GM23248 (cell line): ENCODE measurements around the gene SEMA3D. TPM values are rescaled to one million over a fixed set of nuclear protein-coding genes. Genes with fewer than 3 reads are reported as not detected.

Source experiments
- DNase-seq: peaks from one replicate; pipeline ENCODE4 v3.0.0-alpha.2; 2015
- H2AFZ ChIP-seq: fragments of 200-600 bp; sonication (generic); 2 replicates; pipeline ENCODE4 v1.6.1; 2016; ENCODE audit warnings: antibody characterized with exemption
- H3F3A ChIP-seq: fragments of 200-600 bp; sonication (generic); 2 replicates; pipeline ENCODE4 v1.6.1; 2016; ENCODE audit warnings: mild to moderate bottlenecking, antibody characterized with exemption, mixed run types; ENCODE audit not compliant: insufficient read depth
- H3K27ac ChIP-seq: fragments of 200-600 bp; sonication (generic); 2 replicates; pipeline ENCODE4 v1.5.1; 2016; ENCODE audit warnings: mild to moderate bottlenecking
- H3K27me3 ChIP-seq: fragments of 200-600 bp; sonication (generic); replicated peaks from 2 replicates; pipeline ENCODE4 v1.6.1; 2016; ENCODE audit warnings: mild to moderate bottlenecking; ENCODE audit not compliant: insufficient read depth
- H3K36me3 ChIP-seq: fragments of 200-600 bp; sonication (generic); 2 replicates; pipeline ENCODE4 v1.6.1; 2016; ENCODE audit warnings: low read depth, mild to moderate bottlenecking
- H3K4me1 ChIP-seq: fragments of 200-600 bp; sonication (generic); 2 replicates; pipeline ENCODE4 v1.6.1; 2016; ENCODE audit warnings: mild to moderate bottlenecking; ENCODE audit not compliant: insufficient read depth
- H3K4me2 ChIP-seq: fragments of 200-600 bp; sonication (generic); one replicate; pipeline ENCODE4 v1.6.1; 2016; ENCODE audit warnings: mild to moderate bottlenecking; ENCODE audit not compliant: unreplicated experiment
- H3K4me3 ChIP-seq: fragments of 200-600 bp; sonication (generic); 2 replicates; pipeline ENCODE4 v1.5.1; 2016; ENCODE audit warnings: mild to moderate bottlenecking
- H3K79me2 ChIP-seq: fragments of 200-600 bp; sonication (generic); 2 replicates; pipeline ENCODE4 v1.6.1; 2016; ENCODE audit warnings: mild to moderate bottlenecking; ENCODE audit not compliant: insufficient read depth
- H3K9ac ChIP-seq: fragments of 200-600 bp; sonication (generic); 2 replicates; pipeline ENCODE4 v1.6.1; 2016; ENCODE audit warnings: mild to moderate bottlenecking
- H3K9me2 ChIP-seq: fragments of 200-600 bp; sonication (generic); 2 replicates; pipeline ENCODE4 v1.6.1; 2016; ENCODE audit warnings: mixed run types, mild to moderate bottlenecking, moderate library complexity; ENCODE audit not compliant: insufficient read depth
- H3K9me3 ChIP-seq: fragments of 200-600 bp; sonication (generic); one replicate; pipeline ENCODE4 v1.6.1; 2017; ENCODE audit warnings: low read depth
- H4K20me1 ChIP-seq: fragments of 200-600 bp; sonication (generic); 2 replicates; pipeline ENCODE4 v1.6.0; 2016; ENCODE audit not compliant: insufficient read depth
- EZH2 ChIP-seq: fragments of 200-600 bp; sonication (generic); IDR thresholded peaks from 2 replicates; pipeline ENCODE4 v1.6.1; 2018; ENCODE audit warnings: antibody characterized with exemption, mild to moderate bottlenecking; ENCODE audit not compliant: insufficient read depth, poor library complexity, severe bottlenecking
- EZH2phosphoT487 ChIP-seq: fragments of 200-600 bp; sonication (generic); IDR thresholded peaks from 2 replicates; pipeline ENCODE4 v1.6.1; 2018; ENCODE audit warnings: antibody characterized with exemption, moderate library complexity, mild to moderate bottlenecking, low read depth; ENCODE audit not compliant: insufficient read depth
- WGBS, 2 experiments: methylation state at CpG; one replicate each; pipeline ENCODE4 v1.1.6; 2015 to 2017; ENCODE audit warnings: low lambda C conversion rate in 2 of 2, low coverage in 1 of 2; ENCODE audit errors: missing lambda C conversion rate in 2 of 2; 5-methylcytosine and 5-hydroxymethylcytosine counted together
- in situ Hi-C: fragments of 300-500 bp; cut with MboI; formaldehyde crosslinking; loops from 2 replicates; pipeline ENCODE4 v1.15.0; 2020
- polyA plus RNA-seq: library from polyadenylated mRNA; unstranded; fragments of >200 nt; fragmentation: Nextera tagmentation; extraction: Ambion mirVana; gene quantifications from 2 replicates; pipeline ENCODE4 v1.2.1, GENCODE V29; 2016
- total RNA-seq: library from RNA; depleted of rRNA; stranded (reverse); fragments of >200 nt; shearing (Covaris generic); gene quantifications from 2 replicates; pipeline ENCODE4 v1.2.3, GENCODE V29; 2014

The SEMA3D gene
- total and polyA plus RNA-seq, 2 experiments from 2014 or later: 4.0 to 6.6 TPM

DNA sequence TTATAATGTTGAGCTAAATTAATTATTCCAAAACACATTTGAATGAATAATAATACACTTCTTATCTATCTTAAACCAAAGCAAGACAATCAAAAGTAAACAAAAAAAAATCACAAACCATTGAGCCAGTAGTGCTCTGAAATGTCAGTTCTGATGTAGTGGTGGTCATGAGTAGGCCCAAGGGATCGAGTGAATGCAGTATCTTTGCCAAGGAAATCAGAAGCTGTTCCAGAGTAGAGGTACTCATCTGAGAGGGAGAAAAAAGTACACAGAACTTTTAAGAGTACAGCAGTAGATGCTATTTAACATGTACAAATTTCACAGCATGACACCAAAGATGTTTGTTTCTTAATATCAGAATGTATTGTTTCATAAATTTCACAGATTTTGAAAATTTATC is 121.5 kb downstream of the SEMA3D start:
- in situ Hi-C loops: no loop called here
- Histone ChIP-seq H3K27ac (no peak overlapping the region), H3K4me3 (no peak overlapping the region), H3K9me3 (no peaks in the 10 kb centered on the region), H3K36me3 (no peaks in the 10 kb centered on the region), H3K4me1 (peaks cover 11% of the 10 kb centered on the region; the same call in 1 of the 2 replicates), H2AFZ (no peak overlapping the region), H3K9ac (no peak overlapping the region), H3K4me2 (no peak overlapping the region), H3K27me3 (no peaks in the 10 kb centered on the region), H3K9me2 (no peaks in the 10 kb centered on the region), H4K20me1 (no peaks in the 10 kb centered on the region), H3F3A (no peaks in the 10 kb centered on the region), H3K79me2 (no peaks in the 10 kb centered on the region)
- DNase-seq: peak; percentile 2
- TF ChIP-seq EZH2phosphoT487 (no peak), EZH2 (no peak)
- 47 to 75% methylated on average over 1 of the region's 1 CpG for WGBS, 2 experiments

DNA sequence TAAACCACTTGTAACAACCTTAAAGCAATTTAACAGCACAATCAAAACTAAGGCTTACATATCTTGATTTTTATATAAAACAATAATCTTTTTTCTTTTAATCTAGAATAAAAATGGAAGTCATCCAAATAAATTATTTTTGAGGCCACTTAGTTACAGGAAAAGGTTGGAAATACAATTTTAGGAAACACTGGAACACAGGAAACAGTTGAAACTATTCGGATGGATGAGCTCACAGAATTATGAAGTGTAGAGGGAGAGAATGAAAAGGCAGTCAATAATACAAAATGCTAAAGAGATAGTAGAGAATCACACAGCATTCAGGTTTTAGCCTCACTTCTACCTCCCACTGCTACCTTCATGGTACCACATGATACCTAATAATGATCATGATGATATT is 124.2 kb downstream of the SEMA3D start:
- Histone ChIP-seq H3K27ac (no peak overlapping the region), H3K4me1 (no peaks in the 10 kb centered on the region; the same call in 1 of the 2 replicates), H3F3A (no peaks in the 10 kb centered on the region), H3K79me2 (no peaks in the 10 kb centered on the region), H3K9me3 (no peaks in the 10 kb centered on the region), H4K20me1 (no peaks in the 10 kb centered on the region), H3K9me2 (no peaks in the 10 kb centered on the region), H3K4me2 (no peak overlapping the region), H3K9ac (no peak overlapping the region), H2AFZ (no peak overlapping the region), H3K27me3 (no peaks in the 10 kb centered on the region), H3K4me3 (no peak overlapping the region), H3K36me3 (no peaks in the 10 kb centered on the region)
- 71 to 74% methylated on average over 1 of the region's 1 CpG for WGBS, 2 experiments
- DNase-seq: no peak
- TF ChIP-seq EZH2: no peak
- in situ Hi-C loops: no loop called here

DNA sequence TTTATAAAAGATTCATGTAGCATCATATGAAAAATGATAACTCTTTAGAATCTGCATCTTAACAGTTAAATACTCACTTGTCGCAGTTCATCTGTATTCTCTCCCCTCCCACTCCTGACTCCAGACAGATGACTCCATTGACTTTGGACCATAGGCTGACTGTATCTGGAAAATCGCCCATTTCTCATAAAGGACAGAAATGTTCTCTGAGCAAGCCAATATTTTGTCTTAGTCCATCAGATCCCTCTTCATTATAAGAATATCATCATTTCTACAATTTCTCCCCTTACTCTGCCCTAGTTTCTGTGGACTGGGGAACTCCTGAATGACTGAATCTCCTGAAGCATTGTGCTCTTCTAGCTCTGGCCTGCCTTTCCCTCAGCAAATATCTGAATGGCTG is 125.4 kb downstream of the SEMA3D start:
- in situ Hi-C loops: no loop called here
- WGBS, 2 experiments: 36 to 46% methylated on average over 2 of the region's 2 CpGs
- H3K9me2 ChIP-seq: no peaks in the 10 kb centered on the region

DNA sequence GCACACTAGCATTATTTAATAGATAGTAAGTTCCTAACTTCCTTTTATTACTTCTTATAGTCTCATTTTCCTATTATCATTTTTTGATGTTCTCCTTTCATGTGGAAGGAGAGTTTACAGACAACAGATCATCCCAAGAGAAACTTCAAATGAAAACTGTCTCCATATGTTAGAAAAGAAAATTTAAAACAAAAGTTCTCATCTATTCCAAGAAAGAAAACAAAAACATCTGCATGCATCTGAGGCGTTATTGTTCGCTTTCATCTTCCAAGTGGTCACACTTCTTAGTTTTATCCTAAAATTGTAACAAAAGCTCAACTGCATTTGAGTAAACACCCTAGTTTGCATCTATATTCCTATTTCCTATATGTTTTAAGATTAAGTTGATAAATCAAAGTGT is 126.2 kb downstream of the SEMA3D start:
- Histone ChIP-seq H3K36me3 (no peaks in the 10 kb centered on the region), H3F3A (no peaks in the 10 kb centered on the region), H3K9ac (no peak overlapping the region), H3K27me3 (no peaks in the 10 kb centered on the region), H4K20me1 (no peaks in the 10 kb centered on the region), H3K4me1 (no peaks in the 10 kb centered on the region; the same call in 1 of the 2 replicates), H2AFZ (no peak overlapping the region), H3K9me2 (no peaks in the 10 kb centered on the region), H3K4me2 (no peak overlapping the region), H3K9me3 (no peaks in the 10 kb centered on the region), H3K27ac (no peak overlapping the region), H3K4me3 (no peak overlapping the region), H3K79me2 (no peaks in the 10 kb centered on the region)
- in situ Hi-C loops: no loop called here
- WGBS, 2 experiments: 86 to 93% methylated on average over 2 of the region's 2 CpGs
- TF ChIP-seq EZH2 (no peak), EZH2phosphoT487 (no peak)
- DNase-seq: no peak

More for the DNA sequence above, 125.4 kb downstream of the SEMA3D start:
- H4K20me1 ChIP-seq: no peaks in the 10 kb centered on the region
- no peaks in the 10 kb centered on the region for H3K36me3 ChIP-seq
- no peaks in the 10 kb centered on the region; the same call in 1 of the 2 replicates for H3K4me1 ChIP-seq
- H3K4me2 ChIP-seq: no peak overlapping the region
- H3K27me3 ChIP-seq: no peaks in the 10 kb centered on the region
- H3K27ac ChIP-seq: no peak overlapping the region
- H3K9me3 ChIP-seq: no peaks in the 10 kb centered on the region
- no peak overlapping the region for H2AFZ ChIP-seq
- TF ChIP-seq EZH2 (no peak), EZH2phosphoT487 (no peak)
- no peaks in the 10 kb centered on the region for H3F3A ChIP-seq
- DNase-seq: no peak
- H3K79me2 ChIP-seq: no peaks in the 10 kb centered on the region
- no peak overlapping the region for H3K4me3 ChIP-seq
- no peak overlapping the region for H3K9ac ChIP-seq

DNA sequence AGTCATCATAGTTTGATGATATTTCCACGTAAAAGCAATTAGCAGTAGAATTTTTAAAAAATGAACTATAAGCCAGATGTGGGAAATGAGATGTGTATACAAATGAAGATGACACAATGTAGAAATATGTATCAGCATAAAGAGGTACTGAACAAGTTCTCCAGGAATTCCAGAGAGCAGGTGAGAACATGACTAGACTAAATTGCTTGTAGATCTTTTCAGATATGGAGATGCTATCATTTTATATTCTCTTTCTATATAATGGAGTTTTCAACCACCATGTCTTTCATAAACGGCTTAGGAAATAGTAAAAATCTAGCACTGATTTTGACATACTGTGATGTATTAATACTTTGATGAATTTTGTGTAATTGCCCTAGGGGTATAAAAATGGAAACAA is 130.9 kb downstream of the SEMA3D start:
- H3K4me2 ChIP-seq: no peak overlapping the region
- H4K20me1 ChIP-seq: no peaks in the 10 kb centered on the region
- 82 to 85% methylated on average over 2 of the region's 2 CpGs for WGBS, 2 experiments
- no peaks in the 10 kb centered on the region for H3K9me2 ChIP-seq
- H3K79me2 ChIP-seq: no peaks in the 10 kb centered on the region
- no peak for DNase-seq
- TF ChIP-seq EZH2: no peak
- H3K27me3 ChIP-seq: no peaks in the 10 kb centered on the region
- no peaks in the 10 kb centered on the region for H3K4me1 ChIP-seq
- no peak overlapping the region for H3K9ac ChIP-seq
- no peak overlapping the region for H3K27ac ChIP-seq
- H3K9me3 ChIP-seq: no peaks in the 10 kb centered on the region
- H3K4me3 ChIP-seq: no peak overlapping the region
- in situ Hi-C loops: no loop called here
- no peaks in the 10 kb centered on the region for H3K36me3 ChIP-seq
- no peak overlapping the region for H2AFZ ChIP-seq
- H3F3A ChIP-seq: no peaks in the 10 kb centered on the region
